ENCODE measurements around the gene SIK2. TPM values are rescaled to one million over a fixed set of nuclear protein-coding genes. Genes with fewer than 3 reads are reported as not detected.
"Not testable (repeated sequence)": the region's sequence is repeated elsewhere in the genome, so short reads cannot be mapped to it uniquely, and the experiment has no call there.

SIK2 gene
- total RNA-seq, 1 experiment from 2014 or later, result 2.2 TPM

GRCh38 chr11:111639226-111639925 lies 37.1 kb downstream of the SIK2 start:
- DNase-seq (ENCODE audit: low read depth), result no peak
- in situ Hi-C loops (cut with HindIII; ENCODE audit: low pct_unique_long_range_greater_than_20kb, low sequenced_read_pairs), result no loop called here

GRCh38 chr11:111641339-111642015 lies 39.2 kb downstream of the SIK2 start:
- in situ Hi-C loops (cut with HindIII; ENCODE audit: low pct_unique_long_range_greater_than_20kb, low sequenced_read_pairs), result no loop called here
- no peak for DNase-seq (ENCODE audit: low read depth)

- DNase-seq (ENCODE audit: low read depth), result no peak
- in situ Hi-C loops (cut with HindIII; ENCODE audit: low pct_unique_long_range_greater_than_20kb, low sequenced_read_pairs), result no loop called here
These were observed 40.3 kb downstream of the SIK2 start for GRCh38 chr11:111642542-111642941.

- DNase-seq (ENCODE audit: low read depth), result no peak
- in situ Hi-C loops (cut with HindIII; ENCODE audit: low pct_unique_long_range_greater_than_20kb, low sequenced_read_pairs), result no loop called here
These were observed 42.7 kb downstream of the SIK2 start for GRCh38 chr11:111644922-111645321.

GRCh38 chr11:111645657-111646316 lies 43.5 kb downstream of the SIK2 start:
- in situ Hi-C loops (cut with HindIII; ENCODE audit: low pct_unique_long_range_greater_than_20kb, low sequenced_read_pairs), result no loop called here
- DNase-seq (ENCODE audit: low read depth), result no peak

GRCh38 chr11:111651336-111651735 lies 49.1 kb downstream of the SIK2 start:
- in situ Hi-C loops (cut with HindIII; ENCODE audit: low pct_unique_long_range_greater_than_20kb, low sequenced_read_pairs); DNase-seq (ENCODE audit: low read depth): not testable (repeated sequence)

GRCh38 chr11:111652184-111652583 lies 49.9 kb downstream of the SIK2 start:
- no peak for DNase-seq (ENCODE audit: low read depth)
- in situ Hi-C loops (cut with HindIII; ENCODE audit: low pct_unique_long_range_greater_than_20kb, low sequenced_read_pairs), result no loop called here

GRCh38 chr11:111654601-111655000 lies 52.4 kb downstream of the SIK2 start:
- in situ Hi-C loops (cut with HindIII; ENCODE audit: low pct_unique_long_range_greater_than_20kb, low sequenced_read_pairs), result no loop called here
- DNase-seq (ENCODE audit: low read depth), result no peak

- in situ Hi-C loops (cut with HindIII; ENCODE audit: low pct_unique_long_range_greater_than_20kb, low sequenced_read_pairs), result no loop called here
- DNase-seq (ENCODE audit: low read depth), result no peak
These were observed 53.7 kb downstream of the SIK2 start for GRCh38 chr11:111655924-111656323.

- in situ Hi-C loops (cut with HindIII; ENCODE audit: low pct_unique_long_range_greater_than_20kb, low sequenced_read_pairs); DNase-seq (ENCODE audit: low read depth): not testable (repeated sequence)
These were observed 55.7 kb downstream of the SIK2 start for GRCh38 chr11:111657905-111658304.

- DNase-seq (ENCODE audit: low read depth); in situ Hi-C loops (cut with HindIII; ENCODE audit: low pct_unique_long_range_greater_than_20kb, low sequenced_read_pairs): not testable (repeated sequence)
These were observed 56.2 kb downstream of the SIK2 start for GRCh38 chr11:111658493-111658892.

GRCh38 chr11:111659201-111660115 lies 57.2 kb downstream of the SIK2 start:
- in situ Hi-C loops (cut with HindIII; ENCODE audit: low pct_unique_long_range_greater_than_20kb, low sequenced_read_pairs), result no loop called here
- DNase-seq (ENCODE audit: low read depth), result no peak

- in situ Hi-C loops (cut with HindIII; ENCODE audit: low pct_unique_long_range_greater_than_20kb, low sequenced_read_pairs), result no loop called here
- no peak for DNase-seq (ENCODE audit: low read depth)
These were observed 58.6 kb downstream of the SIK2 start for GRCh38 chr11:111660822-111661221.

GRCh38 chr11:111663820-111664219 lies 61.6 kb downstream of the SIK2 start:
- in situ Hi-C loops (cut with HindIII; ENCODE audit: low pct_unique_long_range_greater_than_20kb, low sequenced_read_pairs), result no loop called here
- DNase-seq (ENCODE audit: low read depth), result no peak

- in situ Hi-C loops (cut with HindIII; ENCODE audit: low pct_unique_long_range_greater_than_20kb, low sequenced_read_pairs), result no loop called here
These were observed 63.5 kb downstream of the SIK2 start for GRCh38 chr11:111665777-111666176.

GRCh38 chr11:111668980-111669379 lies 66.7 kb downstream of the SIK2 start:
- in situ Hi-C loops (cut with HindIII; ENCODE audit: low pct_unique_long_range_greater_than_20kb, low sequenced_read_pairs), result no loop called here
- DNase-seq (ENCODE audit: low read depth), result no peak

More at GRCh38 chr11:111665777-111666176, 63.5 kb downstream of the SIK2 start:
- DNase-seq (ENCODE audit: low read depth), result no peak

GRCh38 chr11:111671383-111671782 lies 69.1 kb downstream of the SIK2 start:
- no peak for DNase-seq (ENCODE audit: low read depth)
- in situ Hi-C loops (cut with HindIII; ENCODE audit: low pct_unique_long_range_greater_than_20kb, low sequenced_read_pairs), result no loop called here

- no peak for DNase-seq (ENCODE audit: low read depth)
- in situ Hi-C loops (cut with HindIII; ENCODE audit: low pct_unique_long_range_greater_than_20kb, low sequenced_read_pairs), result no loop called here
These were observed 70.7 kb downstream of the SIK2 start for GRCh38 chr11:111672949-111673348.

Data from Caki2 (cell line).